ENCODE data around the gene DSG3. TPM values are rescaled to one million over a fixed set of nuclear protein-coding genes. Genes with fewer than 3 reads are reported as not detected.

The DSG3 gene
- polyA plus RNA-seq, 1 donor (not counting 4 experiments of a cell fraction or from before 2014, with no cell fraction given) = 259 TPM

GRCh38 chr18:31454066-31454708 lies 6.6 kb downstream of the DSG3 start:
- Histone ChIP-seq H3K27ac (ENCODE audit: control insufficient read depth, insufficient read depth, low read length) (peak overlapping the region; percentile 98), H3K36me3 (ENCODE audit: control insufficient read depth in 2 of 2, extremely low read depth in 1 of 2, insufficient read depth in 2 of 2, low read length in 2 of 2) (peaks cover 9 to 20% of the 10 kb centered on the region in 2 experiments), H2AFZ (ENCODE audit: control insufficient read depth, low read length) (no peak overlapping the region), H3K9me3 (ENCODE audit: control insufficient read depth, low read depth, low read length) (no peaks in the 10 kb centered on the region), H3K9me1 (ENCODE audit: control insufficient read depth, extremely low read depth, insufficient read depth, low read length) (no peaks in the 10 kb centered on the region), H3K9ac (ENCODE audit: control insufficient read depth, extremely low read depth, insufficient read depth, low read length) (peak overlapping the region; percentile 71), H3K4me2 (ENCODE audit: control insufficient read depth, extremely low read depth, insufficient read depth, low read depth, low read length) (peak overlapping the region; percentile 82), H3K79me2 (ENCODE audit: control insufficient read depth, insufficient read depth, low read length) (peaks cover 66% of the 10 kb centered on the region), H3K4me1 (ENCODE audit: control insufficient read depth, extremely low read depth, insufficient read depth, low read length) (peaks cover 48% of the 10 kb centered on the region), H4K20me1 (ENCODE audit: control insufficient read depth, extremely low read depth, insufficient read depth, low read length) (no peaks in the 10 kb centered on the region), H3K4me3 (ENCODE audit: control insufficient read depth in 2 of 3, extremely low read depth in 1 of 3, insufficient read depth in 2 of 3, low read depth in 1 of 3, low read length in 3 of 3) (peak overlapping the region in 1 of 3 experiments; percentile 52), H3K27me3 (ENCODE audit: control insufficient read depth, extremely low read depth, insufficient read depth, low read length) (no peaks in the 10 kb centered on the region)
- dilution Hi-C loops (cut with MboI; ENCODE audit: extremely low pct_ligation_motif_present, low sequenced_read_pairs) = no loop called here
- TF ChIP-seq EZH2 (IDR thresholded peaks at IDR 0.05; ENCODE audit: low read length) (no peak), CTCF (optimal IDR thresholded peaks at IDR 0.05 in 1 of 3, IDR thresholded peaks at IDR 0.05 in 1 of 3, conservative IDR thresholded peaks at IDR 0.05 in 1 of 3; ENCODE audit: extremely low read depth in 1 of 3, insufficient read depth in 2 of 3, low read length in 3 of 3) (no peak)
- peak; percentile 94 for FAIRE-seq
- DNase-seq (ENCODE audit: low read depth, low spot score) = peak; percentile 76

GRCh38 chr18:31469629-31470028 lies 22.1 kb downstream of the DSG3 start:
- no peak overlapping the region for H2AFZ ChIP-seq (ENCODE audit: control insufficient read depth, low read length)
- TF ChIP-seq CTCF (optimal IDR thresholded peaks at IDR 0.05 in 1 of 3, IDR thresholded peaks at IDR 0.05 in 1 of 3, conservative IDR thresholded peaks at IDR 0.05 in 1 of 3; ENCODE audit: extremely low read depth in 1 of 3, insufficient read depth in 2 of 3, low read length in 3 of 3) (no peak), EZH2 (IDR thresholded peaks at IDR 0.05; ENCODE audit: low read length) (no peak)
- H3K9ac ChIP-seq (ENCODE audit: control insufficient read depth, extremely low read depth, insufficient read depth, low read length) = no peak overlapping the region
- H3K4me1 ChIP-seq (ENCODE audit: control insufficient read depth, extremely low read depth, insufficient read depth, low read length) = no peaks in the 10 kb centered on the region
- no peak overlapping the region for H3K4me3 ChIP-seq (ENCODE audit: control insufficient read depth in 2 of 3, extremely low read depth in 1 of 3, insufficient read depth in 2 of 3, low read depth in 1 of 3, low read length in 3 of 3)
- H3K9me3 ChIP-seq (ENCODE audit: control insufficient read depth, low read depth, low read length) = no peaks in the 10 kb centered on the region
- no peaks in the 10 kb centered on the region for H3K9me1 ChIP-seq (ENCODE audit: control insufficient read depth, extremely low read depth, insufficient read depth, low read length)
- no peaks in the 10 kb centered on the region for H3K27me3 ChIP-seq (ENCODE audit: control insufficient read depth, extremely low read depth, insufficient read depth, low read length)
- H3K36me3 ChIP-seq (ENCODE audit: control insufficient read depth in 2 of 2, extremely low read depth in 1 of 2, insufficient read depth in 2 of 2, low read length in 2 of 2) = peaks cover 45 to 64% of the 10 kb centered on the region in 2 experiments
- H3K27ac ChIP-seq (ENCODE audit: control insufficient read depth, insufficient read depth, low read length) = no peak overlapping the region
- H4K20me1 ChIP-seq (ENCODE audit: control insufficient read depth, extremely low read depth, insufficient read depth, low read length) = no peaks in the 10 kb centered on the region
- no peak for DNase-seq (ENCODE audit: low read depth, low spot score)
- no peaks in the 10 kb centered on the region for H3K79me2 ChIP-seq (ENCODE audit: control insufficient read depth, insufficient read depth, low read length)
- no peak overlapping the region for H3K4me2 ChIP-seq (ENCODE audit: control insufficient read depth, extremely low read depth, insufficient read depth, low read depth, low read length)
- dilution Hi-C loops (cut with MboI; ENCODE audit: extremely low pct_ligation_motif_present, low sequenced_read_pairs) = no loop called here
- FAIRE-seq = no peak
